Measurements from ENCODE around the gene ASAP2. TPM values are rescaled to one million over a fixed set of nuclear protein-coding genes. Genes with fewer than 3 reads are reported as not detected.

The ASAP2 gene
- total RNA-seq, 1 experiment from 2014 or later, result 12.6 TPM

GRCh38 chr2:9365498-9366019 lies 158.9 kb downstream of the ASAP2 start:
- no peak overlapping the region for H2AK5ac ChIP-seq (ENCODE audit: insufficient read length, low read length)
- no peak overlapping the region for H3K9ac ChIP-seq (ENCODE audit: extremely low read depth, insufficient read length, low read length)
- H2BK20ac ChIP-seq (ENCODE audit: low read depth, low read length, poor library complexity, severe bottlenecking), result no peak overlapping the region
- H3K79me1 ChIP-seq (ENCODE audit: insufficient read depth, low read depth, low read length, poor library complexity, severe bottlenecking), result no peaks in the 10 kb centered on the region
- no peak overlapping the region for H2BK12ac ChIP-seq (ENCODE audit: insufficient read length, low read depth, low read length)
- no peak overlapping the region for H4K5ac ChIP-seq (ENCODE audit: insufficient read length, low read depth, low read length)
- no peak overlapping the region for H2BK15ac ChIP-seq (ENCODE audit: low read depth, low read length)
- no peaks in the 10 kb centered on the region for H3K27me3 Mint-ChIP-seq (ENCODE audit: low read depth)
- no peak overlapping the region for H3K4me2 ChIP-seq (ENCODE audit: insufficient read depth, insufficient read length, low read length)
- no peaks in the 10 kb centered on the region for H3K27me3 ChIP-seq (ENCODE audit: insufficient read depth, low read length)
- H4K91ac ChIP-seq (ENCODE audit: insufficient read length, low read depth, low read length), result no peak overlapping the region
- no peak overlapping the region for H2BK5ac ChIP-seq (ENCODE audit: insufficient read length, low read length)
- no peak overlapping the region for H4K8ac ChIP-seq (replicated peaks; ENCODE audit: insufficient read length, low read depth, low read length)
- no peak for TF ChIP-seq CTCF (conservative IDR thresholded peaks at IDR 0.05)
- no peak overlapping the region for H3K23ac ChIP-seq (ENCODE audit: insufficient read length, low read depth, low read length)
- no peak overlapping the region for H3T11ph ChIP-seq (ENCODE audit: low read length)
- H3K79me2 ChIP-seq (ENCODE audit: insufficient read depth, low read length), result no peaks in the 10 kb centered on the region
- H3K23me2 ChIP-seq (ENCODE audit: insufficient read length, low read depth, low read length, poor library complexity, severe bottlenecking), result no peaks in the 10 kb centered on the region
- H3K4me3 Mint-ChIP-seq, result no peak overlapping the region
- no peak overlapping the region for H2AFZ ChIP-seq (ENCODE audit: low read length)
- H3K4ac ChIP-seq (ENCODE audit: low read depth, low read length), result no peak overlapping the region
- no peaks in the 10 kb centered on the region for H3K9me3 ChIP-seq (ENCODE audit: control insufficient read depth, low read depth, low read length)
- no CpG with 5 or more reads among the region's 8 CpGs for WGBS (ENCODE audit: extremely low coverage, insufficient read length, low lambda C conversion rate)
- H3K36me3 Mint-ChIP-seq (ENCODE audit: insufficient read depth in 1 of 3, low read depth in 3 of 3), result peaks cover 13 to 54% (median 19%) of the 10 kb centered on the region in 3 experiments; a peak in 6 of 7 replicates
- H4K20me1 ChIP-seq (ENCODE audit: control insufficient read depth, insufficient read depth, insufficient read length), result no peaks in the 10 kb centered on the region
- H3K14ac ChIP-seq (ENCODE audit: insufficient read depth, low read length), result no peak overlapping the region; the same call in 1 of the 2 replicates
- no peak for DNase-seq
- no peaks in the 10 kb centered on the region for H3K4me1 ChIP-seq (ENCODE audit: insufficient read depth, low read length)
- peak overlapping the region in 1 of 3 experiments; percentile 70; a peak in 1 of 7 replicates for H3K27ac Mint-ChIP-seq
- H2BK120ac ChIP-seq (ENCODE audit: low read depth, low read length, poor library complexity, severe bottlenecking), result no peak overlapping the region
- no peak overlapping the region for H3K27ac ChIP-seq (ENCODE audit: insufficient read length, low read depth, low read length)
- no peaks in the 10 kb centered on the region for H3K9me3 Mint-ChIP-seq
- H3K4me1 Mint-ChIP-seq, result no peaks in the 10 kb centered on the region
- H3K56ac ChIP-seq (ENCODE audit: insufficient read length, low read depth, low read length), result no peak overlapping the region
- H3K18ac ChIP-seq (ENCODE audit: insufficient read length, low read depth, low read length), result no peak overlapping the region

Measured in H9 (cell line).